HG02981 (cell line): ENCODE data around the gene ABCD3.
"Not testable (repeated sequence)": the region's sequence is repeated elsewhere in the genome, so short reads cannot be mapped to it uniquely, and the experiment has no call there.

Source experiments
- ATAC-seq: cut with Tn5 transposase; IDR thresholded peaks from one replicate; pipeline ENCODE4 v1.9.1; 2021; ENCODE audit warnings: mild to moderate bottlenecking, moderate library complexity; ENCODE audit not compliant: unreplicated experiment

ABCD3 gene

DNA sequence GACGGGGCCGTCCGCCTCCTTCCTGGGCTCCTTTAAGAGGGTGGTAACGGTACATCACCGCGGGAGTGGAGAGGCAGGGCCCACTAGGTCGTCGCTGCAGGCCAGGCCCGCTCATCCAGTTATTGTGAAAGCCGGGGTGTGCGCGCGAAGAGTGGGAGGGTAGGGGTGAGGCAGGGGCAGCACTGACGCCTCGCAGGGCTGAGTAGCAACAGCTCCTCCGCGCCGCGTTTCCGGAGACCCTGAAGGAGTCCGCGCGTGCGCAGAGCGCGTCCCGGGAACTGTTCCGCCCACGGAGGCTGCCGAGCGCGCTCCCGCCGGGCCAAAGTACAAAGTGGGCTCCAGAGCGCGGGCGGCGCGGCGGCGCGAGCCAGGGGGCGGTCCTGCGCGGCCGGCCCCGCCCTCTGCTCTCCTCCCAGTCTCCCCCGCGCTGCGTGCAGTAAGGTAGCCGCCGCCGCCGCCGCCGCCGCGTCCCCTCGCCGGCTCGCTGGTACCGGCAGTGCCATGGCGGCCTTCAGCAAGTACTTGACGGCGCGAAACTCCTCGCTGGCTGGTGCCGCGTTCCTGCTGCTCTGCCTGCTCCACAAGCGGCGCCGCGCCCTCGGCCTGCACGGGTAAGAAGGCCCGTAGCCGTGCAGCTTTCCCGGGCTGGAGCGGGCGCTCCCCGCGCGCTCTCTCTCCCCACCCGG, at the start of gene ABCD3:
Gene ABCD3, plus strand, starts transcription at position 412 of the 686 bp plus-strand sequence. Its CDS starts 90 bp downstream, at position 502.
- peak; percentile 98 for ATAC-seq

DNA sequence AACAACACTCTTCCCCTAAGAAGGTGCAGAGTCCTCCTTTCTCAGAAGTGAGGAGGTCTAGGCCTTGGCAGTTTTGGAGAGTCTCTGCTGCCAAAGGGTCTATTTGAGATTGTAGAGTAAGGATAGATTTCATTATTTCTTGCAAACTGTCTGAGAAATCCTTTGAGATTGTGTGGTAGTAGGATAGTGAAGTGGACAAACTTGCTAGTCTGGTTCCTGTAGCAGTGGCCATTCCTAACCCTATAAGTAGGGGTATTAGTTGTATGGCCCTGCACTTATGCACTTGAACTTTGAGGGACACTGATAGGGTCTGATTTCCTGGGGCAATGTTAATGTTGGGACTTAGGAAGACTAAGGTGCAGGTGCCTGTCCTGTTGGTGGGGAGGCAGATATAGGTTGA, 45.4 kb upstream of the ABCD3 start:
- not testable (repeated sequence) for ATAC-seq

DNA sequence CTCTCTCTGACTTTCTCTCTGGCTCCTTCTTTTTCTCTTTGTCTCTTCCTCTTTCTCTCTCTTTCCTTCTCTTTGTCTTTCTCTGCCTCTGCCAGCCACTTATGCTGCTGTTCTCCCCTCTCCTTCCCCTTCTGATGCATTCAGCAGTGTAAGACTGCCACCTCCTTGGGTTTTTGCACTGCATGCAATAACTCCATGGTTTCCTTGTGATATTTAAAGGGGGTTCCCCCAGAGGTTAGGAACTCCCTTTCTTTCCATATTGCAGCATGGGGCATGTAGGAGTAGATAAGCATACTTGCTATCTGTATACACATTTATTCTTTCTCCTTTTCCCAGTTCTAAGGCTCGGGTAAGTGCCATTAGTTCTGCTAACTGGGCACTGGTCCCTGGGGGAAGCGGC, 44.9 kb upstream of the ABCD3 start:
- ATAC-seq = not testable (repeated sequence)

DNA sequence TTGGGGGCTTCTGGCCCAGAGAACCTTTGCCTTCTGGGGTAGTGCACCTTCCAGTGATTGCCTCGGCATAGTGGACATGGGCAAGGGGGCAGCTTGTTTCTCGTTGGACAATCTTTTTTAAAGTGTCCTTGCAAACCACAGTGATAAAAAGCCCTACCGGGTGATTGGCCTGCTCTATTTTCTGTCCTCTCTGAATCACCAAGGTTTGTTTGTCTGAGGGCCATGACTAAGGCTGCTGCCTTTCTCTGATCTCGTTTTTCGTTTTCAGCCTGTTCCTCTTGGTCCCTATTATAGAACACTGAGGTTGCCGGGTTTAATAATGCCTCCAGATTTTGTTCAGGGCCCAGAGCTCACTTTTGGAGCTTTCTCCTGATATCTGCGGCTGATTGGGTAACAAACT, 42.5 kb upstream of the ABCD3 start:
- ATAC-seq = not testable (repeated sequence)

- ATAC-seq = not testable (repeated sequence)
Observed at GRCh38 chr1:94378493-94378892, 39.7 kb upstream of the ABCD3 start.

- ATAC-seq = no peak
Observed at GRCh38 chr1:94379615-94380014, 38.6 kb upstream of the ABCD3 start.

DNA sequence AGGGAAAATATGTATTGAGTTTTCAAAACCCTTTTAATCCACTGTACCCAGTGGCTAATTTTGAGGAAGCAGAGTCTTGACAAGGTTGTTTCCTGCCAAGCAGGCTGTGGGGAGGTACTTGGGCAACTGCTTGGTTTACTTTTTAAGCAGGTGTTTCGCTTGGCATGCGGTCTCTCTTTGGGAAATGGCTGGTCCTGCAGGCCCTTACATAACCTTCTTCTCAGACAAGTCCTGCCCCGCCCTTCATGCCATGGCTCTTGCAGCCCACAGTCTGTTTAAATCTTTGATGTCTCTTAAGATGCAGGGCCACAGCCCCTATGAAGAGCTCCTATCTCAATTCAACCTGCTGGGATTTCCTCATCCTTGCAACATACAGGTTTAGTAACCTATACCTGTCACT, 36.0 kb upstream of the ABCD3 start:
- no peak for ATAC-seq

GRCh38 chr1:94383966-94384408, 34.2 kb upstream of the ABCD3 start:
- no peak for ATAC-seq

DNA sequence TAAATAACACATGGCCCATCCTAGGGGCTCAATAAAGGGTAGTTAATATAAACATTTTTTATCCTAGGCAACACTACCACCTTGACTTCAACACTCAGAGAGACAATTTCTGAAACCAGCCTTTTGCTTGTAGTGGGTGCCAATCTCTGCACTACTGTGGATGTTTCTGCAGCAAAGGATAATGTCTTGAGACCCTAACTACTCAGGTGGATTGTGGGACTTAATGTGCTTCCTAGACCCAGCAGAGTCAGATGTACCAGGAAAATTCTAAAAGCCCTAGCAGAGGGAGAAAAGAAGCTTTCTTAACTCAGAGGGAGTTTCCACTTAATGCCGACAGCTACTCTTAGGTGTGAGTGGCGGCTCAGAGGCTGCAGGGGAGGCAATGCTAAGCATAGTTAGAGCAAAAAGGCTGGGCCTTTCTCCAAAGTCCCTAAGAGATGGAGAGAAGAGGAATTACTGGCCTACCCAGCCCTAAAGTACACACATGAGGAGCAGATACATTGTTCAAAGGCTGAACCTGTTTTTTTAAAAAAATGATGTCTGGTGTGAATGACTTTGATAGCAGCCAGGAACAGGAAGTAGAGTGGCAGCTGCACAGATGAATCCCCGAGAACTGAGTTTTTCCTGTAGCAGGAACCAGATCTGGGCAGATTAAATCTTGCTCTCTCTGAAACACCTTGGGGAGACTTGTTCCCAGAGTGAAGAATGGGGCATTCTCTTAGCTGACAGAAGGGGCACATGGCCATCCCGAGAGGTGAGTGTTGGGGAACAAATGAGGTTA, 33.5 kb upstream of the ABCD3 start:
- ATAC-seq = no peak

DNA sequence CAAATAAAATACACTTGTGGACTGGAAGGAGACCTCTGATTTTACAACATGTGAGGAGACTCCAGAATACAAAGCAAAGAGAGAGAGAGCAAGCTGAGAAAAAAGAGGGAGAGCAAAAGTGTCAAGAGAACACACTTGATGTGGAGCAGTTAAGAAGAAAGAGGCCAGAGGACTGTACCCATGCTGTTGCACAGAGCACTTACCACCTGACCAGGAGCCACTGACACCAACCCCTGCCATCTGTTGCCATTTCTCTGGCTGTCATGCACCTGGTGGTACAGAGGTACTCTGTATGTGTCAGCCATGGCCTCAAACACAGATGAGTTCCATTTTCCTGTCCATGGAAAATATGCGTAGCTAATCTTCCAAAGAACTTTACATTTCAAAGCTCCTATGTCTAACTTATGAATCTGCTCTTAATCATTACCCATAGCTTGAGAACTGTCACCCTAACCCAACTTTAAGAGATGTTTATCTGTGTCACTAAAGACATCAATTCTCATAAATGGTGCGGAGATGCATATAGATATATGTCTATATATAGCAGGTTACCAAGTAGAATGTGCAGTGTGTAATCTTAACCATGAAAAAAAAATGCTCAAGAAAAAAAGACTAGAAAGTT, 32.8 kb upstream of the ABCD3 start:
- ATAC-seq = no peak

DNA sequence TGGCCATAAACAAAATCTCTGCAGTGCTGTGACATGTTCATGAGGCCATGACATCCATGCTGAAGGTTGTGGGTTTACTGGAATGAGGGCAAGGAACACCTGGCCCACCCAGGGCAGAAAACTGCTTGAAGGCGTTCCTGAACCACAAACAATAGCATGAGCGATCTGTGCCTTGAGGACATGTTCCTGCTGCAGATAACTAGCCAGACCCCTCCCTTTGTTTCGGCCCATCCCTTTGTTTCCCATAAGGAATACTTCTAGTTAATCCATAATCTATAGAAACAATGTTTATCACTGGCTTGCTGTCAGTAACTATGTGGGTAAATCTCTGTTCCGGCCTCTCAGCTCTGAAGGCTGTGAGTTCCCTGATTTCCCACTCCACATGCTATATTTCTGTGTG, 28.9 kb upstream of the ABCD3 start:
- ATAC-seq = no peak

GRCh38 chr1:94394247-94394646, 23.9 kb upstream of the ABCD3 start:
- no peak for ATAC-seq

DNA sequence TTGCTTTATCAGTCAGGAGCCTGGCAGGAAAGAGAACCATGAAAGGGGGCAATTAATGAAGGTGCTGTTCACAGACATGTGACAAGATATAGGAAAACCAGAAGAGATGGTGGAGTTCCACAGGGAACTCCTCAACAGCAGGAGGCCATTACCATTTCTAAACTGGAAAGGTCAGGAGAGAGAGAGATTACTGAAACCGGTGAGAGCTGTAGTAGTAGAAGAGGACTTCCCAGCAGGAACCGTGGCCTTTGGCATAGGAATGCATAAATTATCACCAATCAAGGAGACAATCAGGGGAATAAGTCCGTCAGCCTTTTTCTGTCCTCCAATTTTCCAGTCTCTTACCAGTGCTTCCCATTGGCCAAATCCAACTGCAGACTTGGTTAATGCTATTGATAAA, 23.0 kb upstream of the ABCD3 start:
- no peak for ATAC-seq

GRCh38 chr1:94395748-94396309, 22.4 kb upstream of the ABCD3 start:
- no peak for ATAC-seq

DNA sequence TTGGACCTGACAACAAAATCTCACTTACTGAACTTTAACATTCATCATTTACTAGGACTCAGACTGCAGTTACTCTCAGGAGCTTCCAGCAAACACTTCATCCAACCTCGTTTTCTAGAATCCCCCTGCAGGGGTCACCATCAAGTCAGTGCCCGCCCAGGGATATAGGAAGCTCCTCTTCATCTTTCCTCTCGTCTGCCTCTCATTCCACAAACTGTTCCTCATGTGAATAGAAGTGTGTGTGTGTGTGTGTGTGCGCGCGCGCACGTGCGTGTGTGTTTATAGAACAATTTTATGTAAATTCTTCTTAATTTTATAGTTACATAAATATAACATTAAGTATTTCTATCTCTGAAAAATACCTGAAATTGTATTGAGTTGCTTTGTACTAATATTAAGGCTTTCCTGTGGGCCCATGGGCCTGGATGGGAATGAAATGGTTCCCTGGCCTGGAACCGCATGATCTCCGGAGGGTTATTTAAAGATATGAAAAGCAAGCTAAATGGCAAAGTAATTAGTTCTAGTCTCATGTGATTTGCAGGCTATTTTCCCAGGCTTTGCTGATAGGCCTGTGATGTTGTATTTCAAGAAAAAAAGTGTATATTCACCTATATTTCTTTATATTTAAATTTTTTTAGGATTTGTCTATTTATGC, 21.7 kb upstream of the ABCD3 start:
- ATAC-seq = no peak

- ATAC-seq = no peak
Observed at GRCh38 chr1:94398356-94398755, 19.8 kb upstream of the ABCD3 start.

DNA sequence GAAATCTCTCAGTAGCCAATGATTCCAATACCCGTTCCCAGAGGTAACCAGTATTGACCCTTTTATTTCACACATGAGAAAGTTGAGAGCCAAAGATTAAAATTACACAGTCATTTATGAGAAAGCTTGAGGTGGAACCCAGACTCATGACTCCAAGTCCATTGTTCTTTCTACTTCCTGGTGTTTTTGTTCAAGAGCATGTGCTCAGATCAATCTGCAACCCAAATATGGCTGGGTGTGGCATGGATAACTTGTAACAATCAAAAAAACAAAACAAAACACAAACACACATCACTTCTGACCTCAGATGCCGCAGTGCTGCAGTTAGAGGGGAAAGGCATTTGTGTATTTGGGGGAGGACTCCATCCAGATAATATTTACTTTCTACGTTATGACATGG, 18.7 kb upstream of the ABCD3 start:
- ATAC-seq = no peak

- ATAC-seq = no peak
Observed at GRCh38 chr1:94401206-94401605, 17.0 kb upstream of the ABCD3 start.

DNA sequence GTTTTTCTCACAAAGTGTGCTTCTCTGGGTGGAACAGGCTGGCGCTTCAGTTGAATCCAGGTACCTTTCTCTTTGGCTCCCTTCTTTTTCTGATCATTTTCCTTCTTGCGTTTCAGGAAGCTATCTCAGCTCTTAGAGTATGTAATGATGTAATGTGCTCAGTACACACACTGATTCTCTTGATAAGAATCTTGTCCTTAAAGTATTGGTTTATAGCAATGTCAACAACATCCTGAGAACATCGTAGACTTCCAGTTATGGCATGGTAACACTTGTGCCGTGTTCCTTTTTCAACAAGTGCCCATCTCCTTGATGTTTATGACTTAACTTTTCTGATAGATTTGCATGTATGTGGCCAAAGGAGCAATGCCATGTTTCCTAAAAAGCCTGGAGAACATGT, 11.7 kb upstream of the ABCD3 start:
- no peak for ATAC-seq

- ATAC-seq = no peak
Observed at GRCh38 chr1:94408104-94408830, 9.9 kb upstream of the ABCD3 start.
